ENCODE measurements around the gene MTX3. TPM values are rescaled to one million over a fixed set of nuclear protein-coding genes. Genes with fewer than 3 reads are reported as not detected.
A peak's percentile ranks its signal among the peaks of the same experiment; 100 is the strongest.

MTX3 gene
- total RNA-seq, 8 experiments from 2014 or later, result 10.5 to 27.1 (median 13.8) TPM

GRCh38 chr5:79947567-79947966 lies 43.5 kb downstream of the MTX3 start:
- no peak overlapping the region for H3K27ac ChIP-seq
- WGBS, 10 experiments, result 0 to 94% (median 71%) methylated on average over 1 to 2 of the region's 3 CpGs; no CpG with 5 or more reads in 3 of the 10 experiments

DNA sequence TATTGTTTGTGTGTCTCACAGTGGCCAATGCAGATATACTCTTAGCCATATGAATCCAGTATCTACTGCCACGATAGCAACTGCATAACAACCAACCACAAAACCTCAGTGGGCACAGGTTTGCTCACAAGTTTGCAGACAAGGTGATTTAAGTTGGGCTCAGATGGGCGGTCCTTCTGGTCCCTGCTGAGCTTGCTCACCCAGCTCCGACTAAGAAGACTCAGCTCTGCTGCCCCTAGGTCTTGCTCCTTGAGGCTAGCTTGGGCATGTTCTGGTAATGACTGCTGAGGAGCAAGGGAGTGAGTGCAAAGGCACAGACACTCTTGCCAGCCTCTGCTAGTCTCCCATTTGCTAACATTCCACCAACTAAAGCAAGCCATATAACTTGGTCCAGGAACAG lies 52.6 kb downstream of the MTX3 start:
- Histone ChIP-seq H3K4me3 (no peak overlapping the region), H3K4me1 (replicated peaks in 1 of 2) (no peaks in the 10 kb centered on the region), H3K27ac (no peak overlapping the region)
- 50 to 94% (median 77%) methylated on average over 1 to 3 of the region's 3 CpGs; no CpG with 5 or more reads in 4 of the 10 experiments for WGBS, 10 experiments
- in situ Hi-C loops (cut with MboI; ENCODE audit: low pct_unique_long_range_greater_than_20kb in 2 of 9, low sequenced_read_pairs in 9 of 9, unreplicated experiment in 9 of 9), result no loop called here
- no peak for ATAC-seq (replicated peaks in 6 of 8)

More at GRCh38 chr5:79947567-79947966, 43.5 kb downstream of the MTX3 start:
- in situ Hi-C loops (cut with MboI; ENCODE audit: low pct_unique_long_range_greater_than_20kb in 2 of 9, low sequenced_read_pairs in 9 of 9, unreplicated experiment in 9 of 9), result no loop called here
- no peaks in the 10 kb centered on the region for H3K4me1 ChIP-seq (replicated peaks in 1 of 2)
- H3K4me3 ChIP-seq, result no peak overlapping the region
- ATAC-seq (replicated peaks in 6 of 8), result no peak

DNA sequence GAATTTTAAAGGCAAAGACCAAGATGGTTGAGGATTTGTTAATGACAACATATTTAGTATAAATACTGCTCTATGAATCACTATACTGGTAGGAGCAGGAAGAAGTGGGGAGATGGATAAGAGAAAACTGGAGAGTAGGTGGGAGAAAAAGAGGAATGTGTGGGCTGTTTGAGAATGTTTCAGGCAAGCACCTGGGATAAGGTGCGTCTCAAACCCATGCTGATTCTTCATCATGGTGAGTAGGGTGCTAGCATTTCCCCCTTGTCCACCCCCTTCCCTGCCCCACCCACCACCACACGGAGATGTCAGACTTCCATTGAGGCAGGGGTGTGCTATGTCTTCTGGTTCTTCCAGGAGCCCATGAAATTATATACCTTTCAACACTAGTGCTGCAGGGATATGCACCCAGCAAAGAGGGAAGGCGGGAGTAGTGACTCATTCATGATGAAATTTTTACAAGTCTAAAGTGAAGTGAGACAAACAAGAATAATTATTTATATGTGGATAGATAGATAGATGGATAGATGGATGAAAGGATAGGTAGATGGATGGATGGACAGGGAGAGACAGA lies 54.3 kb downstream of the MTX3 start:
- ATAC-seq (replicated peaks in 6 of 8), result peak in 4 of 8 experiments; percentile 18 to 45 (median 44)
- 0 to 100% (median 94%) methylated on average over 1 to 2 of the region's 3 CpGs; no CpG with 5 or more reads in 3 of the 10 experiments for WGBS, 10 experiments
- Histone ChIP-seq H3K4me1 (replicated peaks in 1 of 2) (no peaks in the 10 kb centered on the region), H3K4me3 (no peak overlapping the region), H3K27ac (no peak overlapping the region)
- in situ Hi-C loops (cut with MboI; ENCODE audit: low pct_unique_long_range_greater_than_20kb in 2 of 9, low sequenced_read_pairs in 9 of 9, unreplicated experiment in 9 of 9), result no loop called here

DNA sequence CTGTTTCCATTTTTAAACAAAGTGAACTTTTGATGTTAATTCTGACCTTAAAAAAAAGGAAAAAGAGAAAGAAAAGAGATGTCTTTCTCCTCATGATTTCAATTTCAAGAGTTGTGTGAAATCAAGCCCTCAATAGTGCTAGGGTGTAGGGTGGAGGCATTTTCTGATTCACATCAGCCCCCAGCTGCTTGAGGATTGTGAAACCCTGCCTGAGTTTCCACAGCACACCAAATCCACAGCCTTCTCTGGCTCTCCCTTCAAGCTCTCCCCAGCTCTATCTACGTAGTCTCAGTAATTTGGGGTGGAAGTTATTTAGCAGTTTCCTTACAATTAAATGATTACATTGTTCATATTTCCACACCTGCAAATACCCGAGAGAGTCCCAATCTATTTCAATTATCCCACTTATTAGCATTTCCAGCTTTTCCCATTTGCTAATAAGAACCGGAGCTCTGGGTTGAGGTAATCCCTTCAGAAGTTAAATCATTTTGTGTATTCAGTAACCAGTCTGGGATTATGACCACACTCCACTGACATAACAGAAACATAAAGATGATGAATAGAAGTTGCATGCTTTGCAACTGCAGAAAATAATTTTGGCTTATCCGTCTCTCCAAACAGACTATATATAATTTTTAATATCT lies 54.9 kb downstream of the MTX3 start:
- Histone ChIP-seq H3K4me1 (replicated peaks in 1 of 2) (no peaks in the 10 kb centered on the region), H3K27ac (no peak overlapping the region), H3K4me3 (no peak overlapping the region)
- 15 to 91% (median 76%) methylated on average over 1 to 4 of the region's 4 CpGs for WGBS, 10 experiments
- in situ Hi-C loops (cut with MboI; ENCODE audit: low pct_unique_long_range_greater_than_20kb in 2 of 9, low sequenced_read_pairs in 9 of 9, unreplicated experiment in 9 of 9), result no loop called here
- peak in 6 of 8 experiments; percentile 30 to 92 (median 74) for ATAC-seq (replicated peaks in 6 of 8)

DNA sequence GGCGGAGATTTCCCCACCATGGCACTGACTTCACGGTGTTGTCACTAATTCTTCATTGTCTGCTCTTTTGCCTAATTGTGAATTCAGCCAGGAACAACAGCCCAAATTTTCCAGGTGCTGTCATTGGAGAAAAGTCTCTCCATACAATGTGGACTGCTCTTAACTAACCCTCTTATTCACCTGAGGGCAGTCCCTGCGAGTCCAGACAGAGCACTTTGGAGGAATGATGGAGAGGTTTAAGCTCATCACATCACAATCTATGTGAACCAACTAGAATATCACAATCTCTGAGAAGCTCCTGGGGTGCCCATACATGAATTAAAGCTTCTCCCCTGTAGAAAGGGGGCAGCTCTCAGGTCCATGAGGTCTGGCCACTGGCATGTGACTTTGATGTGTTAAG lies 56.4 kb downstream of the MTX3 start:
- in situ Hi-C loops (cut with MboI; ENCODE audit: low pct_unique_long_range_greater_than_20kb in 2 of 9, low sequenced_read_pairs in 9 of 9, unreplicated experiment in 9 of 9), result no loop called here
- WGBS, 10 experiments, result 50 to 100% (median 100%) methylated on average over 1 to 3 of the region's 3 CpGs; no CpG with 5 or more reads in 1 of the 10 experiments
- Histone ChIP-seq H3K4me1 (replicated peaks in 1 of 2) (no peaks in the 10 kb centered on the region), H3K27ac (no peak overlapping the region), H3K4me3 (no peak overlapping the region)
- no peak for ATAC-seq (replicated peaks in 6 of 8)

GRCh38 chr5:79932510-79933504 lies 58.3 kb downstream of the MTX3 start:
- in situ Hi-C loops (cut with MboI; ENCODE audit: low pct_unique_long_range_greater_than_20kb in 2 of 9, low sequenced_read_pairs in 9 of 9, unreplicated experiment in 9 of 9), result no loop called here
- no peak for ATAC-seq (replicated peaks in 6 of 8)
- no peak overlapping the region for H3K27ac ChIP-seq
- WGBS, 10 experiments, result 30 to 86% (median 82%) methylated on average over 2 to 7 of the region's 10 CpGs; no CpG with 5 or more reads in 2 of the 10 experiments
- H3K4me3 ChIP-seq, result no peak overlapping the region
- no peaks in the 10 kb centered on the region for H3K4me1 ChIP-seq (replicated peaks in 1 of 2)

DNA sequence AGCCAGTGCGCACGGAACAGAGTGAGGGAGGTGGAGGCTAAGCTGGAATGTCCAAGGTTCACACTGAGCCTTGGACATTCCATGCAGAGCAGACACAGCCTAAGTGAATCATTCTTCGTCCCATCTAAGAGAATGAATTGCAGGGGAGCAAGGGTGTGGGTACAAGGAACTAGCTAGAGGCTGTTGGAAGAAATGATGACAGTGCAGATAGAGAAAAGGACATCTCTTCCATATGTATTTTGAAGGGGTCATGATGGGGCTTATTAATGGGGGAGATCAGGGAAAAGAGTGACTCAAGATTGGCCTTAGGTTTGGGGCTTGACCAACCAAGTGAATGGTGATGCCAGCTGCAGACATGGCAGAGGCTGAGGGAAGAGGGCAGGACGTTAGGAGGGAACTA lies 59.2 kb downstream of the MTX3 start:
- Histone ChIP-seq H3K27ac (no peak overlapping the region), H3K4me1 (replicated peaks in 1 of 2) (no peaks in the 10 kb centered on the region), H3K4me3 (no peak overlapping the region)
- WGBS, 10 experiments, result 45 to 91% (median 80%) methylated on average over 1 to 4 of the region's 4 CpGs; no CpG with 5 or more reads in 1 of the 10 experiments
- in situ Hi-C loops (cut with MboI; ENCODE audit: low pct_unique_long_range_greater_than_20kb in 2 of 9, low sequenced_read_pairs in 9 of 9, unreplicated experiment in 9 of 9), result no loop called here
- peak in 2 of 8 experiments; percentile 35 to 40 for ATAC-seq (replicated peaks in 6 of 8)

- Histone ChIP-seq H3K4me1 (replicated peaks in 1 of 2) (no peaks in the 10 kb centered on the region), H3K4me3 (no peak overlapping the region), H3K27ac (no peak overlapping the region)
- ATAC-seq (replicated peaks in 6 of 8), result no peak
- WGBS, 10 experiments, result 38 to 100% (median 100%) methylated on average over 1 to 2 of the region's 2 CpGs
- in situ Hi-C loops (cut with MboI; ENCODE audit: low pct_unique_long_range_greater_than_20kb in 2 of 9, low sequenced_read_pairs in 9 of 9, unreplicated experiment in 9 of 9), result no loop called here
Observed at GRCh38 chr5:79931409-79931808, 59.7 kb downstream of the MTX3 start.

DNA sequence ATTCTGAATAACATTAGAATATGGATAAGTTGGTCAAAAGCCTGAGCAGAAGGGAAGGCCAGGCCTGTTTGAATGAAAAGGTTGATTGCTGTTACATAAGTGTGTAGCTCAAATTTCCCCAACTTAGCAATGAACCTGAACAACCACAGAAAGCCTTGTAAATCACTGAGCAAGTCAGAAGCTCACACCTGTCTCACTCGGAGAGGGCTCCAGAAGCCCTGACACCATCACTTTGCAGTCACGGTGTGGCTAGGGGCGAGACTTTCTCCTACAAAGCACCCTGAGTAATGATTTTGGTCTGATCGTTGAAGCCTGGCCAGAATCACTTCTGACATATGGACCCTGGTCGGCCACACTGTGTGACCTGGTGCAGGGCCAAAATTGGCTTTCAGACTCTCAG lies 62.0 kb downstream of the MTX3 start:
- WGBS, 10 experiments, result 20 to 100% (median 81%) methylated on average over 1 to 5 of the region's 5 CpGs; no CpG with 5 or more reads in 2 of the 10 experiments
- in situ Hi-C loops (cut with MboI; ENCODE audit: low pct_unique_long_range_greater_than_20kb in 2 of 9, low sequenced_read_pairs in 9 of 9, unreplicated experiment in 9 of 9), result no loop called here
- H3K27ac ChIP-seq, result no peak overlapping the region
- no peak for ATAC-seq (replicated peaks in 6 of 8)
- no peak overlapping the region for H3K4me3 ChIP-seq
- no peaks in the 10 kb centered on the region for H3K4me1 ChIP-seq (replicated peaks in 1 of 2)

Other genes starting within 250 kb of the MTX3 start
- gene THBS4, start 44.1 kb upstream of the MTX3 start, total RNA-seq, result 10 to 100 TPM in 5 of 8 experiments, 1 to 10 TPM in 3; 3.9 to 21.1 (median 10.3) TPM

Measured in motor neuron (in vitro differentiated cells).